Osteoblast (primary cell): ENCODE measurements around the gene VANGL1. TPM values are rescaled to one million over a fixed set of nuclear protein-coding genes. Genes with fewer than 3 reads are reported as not detected.

Experiments used
- DNase-seq: peaks from one replicate; pipeline ENCODE4 v3.0.0; 2011; ENCODE audit warnings: low spot score, mixed read lengths; ENCODE audit not compliant: insufficient read length; ENCODE audit errors: missing footprints
- H2AFZ ChIP-seq: 2 replicates; pipeline ENCODE4 v1.6.0; 2011; ENCODE audit warnings: mild to moderate bottlenecking, low read length
- H3K27ac ChIP-seq: 2 replicates; pipeline ENCODE4 v1.5.1; 2011; ENCODE audit warnings: mild to moderate bottlenecking, low read depth, low read length, moderate library complexity
- H3K27me3 ChIP-seq: 2 replicates; pipeline ENCODE4 v1.6.0; 2012; ENCODE audit warnings: mild to moderate bottlenecking, control low read depth, inconsistent platforms, low read length, moderate library complexity; ENCODE audit not compliant: insufficient read depth
- H3K36me3 ChIP-seq: 2 replicates; pipeline ENCODE4 v1.5.1; 2011; ENCODE audit warnings: mild to moderate bottlenecking, low read length, control low read depth, moderate library complexity; ENCODE audit not compliant: insufficient read depth
- H3K4me1 ChIP-seq: 2 replicates; pipeline ENCODE4 v1.5.1; 2011; ENCODE audit warnings: mild to moderate bottlenecking, low read length, control low read depth, moderate library complexity; ENCODE audit not compliant: insufficient read depth
- H3K4me2 ChIP-seq: 2 replicates; pipeline ENCODE4 v1.6.0; 2011; ENCODE audit warnings: mild to moderate bottlenecking, low read length; ENCODE audit not compliant: insufficient read depth
- H3K4me3 ChIP-seq: fragments of 200-600 bp; sonication (generic); 3 replicates; pipeline ENCODE4 v1.5.1; 2012; ENCODE audit warnings: mild to moderate bottlenecking, low read length, inconsistent platforms; ENCODE audit not compliant: insufficient read depth
- H3K79me2 ChIP-seq: 2 replicates; pipeline ENCODE4 v1.6.0; 2012; ENCODE audit warnings: mild to moderate bottlenecking, low read length, control low read depth, inconsistent platforms; ENCODE audit not compliant: insufficient read depth
- H3K9me3 ChIP-seq: 2 replicates; pipeline ENCODE4 v1.5.1; 2011; ENCODE audit warnings: low read depth, low read length, control low read depth
- H4K20me1 ChIP-seq: 2 replicates; pipeline ENCODE4 v1.6.0; 2012; ENCODE audit warnings: mild to moderate bottlenecking, low read length, control low read depth; ENCODE audit not compliant: insufficient read depth
- CTCF ChIP-seq: IDR thresholded peaks from 2 replicates; pipeline ENCODE4 v1.5.1; 2011; ENCODE audit warnings: mild to moderate bottlenecking, low read depth, low read length, moderate library complexity; ENCODE audit errors: extremely low read depth
- total RNA-seq: library from RNA; depleted of rRNA; stranded (reverse); fragments of >200 nt; gene quantifications from 2 replicates; pipeline ENCODE4 v1.2.3, GENCODE V29; 2012

The VANGL1 gene
- total RNA-seq, 1 donor: 11.2 TPM

GRCh38 chr1:115640384-115640783 is 1.4 kb upstream of the VANGL1 start:
- Histone ChIP-seq H2AFZ (no peak overlapping the region), H3K4me1 (peaks cover 4% of the 10 kb centered on the region), H3K36me3 (no peaks in the 10 kb centered on the region), H4K20me1 (no peaks in the 10 kb centered on the region), H3K4me3 (no peak overlapping the region), H3K79me2 (peaks cover 27% of the 10 kb centered on the region), H3K27ac (no peak overlapping the region), H3K27me3 (no peaks in the 10 kb centered on the region), H3K4me2 (no peak overlapping the region), H3K9me3 (no peaks in the 10 kb centered on the region)
- DNase-seq: no peak
- no peak for TF ChIP-seq CTCF

- Histone ChIP-seq H3K27ac (peak overlapping the region; percentile 18), H2AFZ (peak overlapping the region; percentile 89), H4K20me1 (peaks cover 2% of the 10 kb centered on the region), H3K4me1 (peaks cover 12% of the 10 kb centered on the region), H3K27me3 (no peaks in the 10 kb centered on the region), H3K79me2 (peaks cover 45% of the 10 kb centered on the region), H3K4me2 (peak overlapping the region; percentile 96), H3K36me3 (no peaks in the 10 kb centered on the region), H3K9me3 (no peaks in the 10 kb centered on the region), H3K4me3 (peak overlapping the region; percentile 85)
- peak; percentile 91 for DNase-seq
- no peak for TF ChIP-seq CTCF
These were observed 650 bp downstream of the VANGL1 start for GRCh38 chr1:115642168-115643072.

- DNase-seq: no peak
- peaks cover 12% of the 10 kb centered on the region for H3K4me1 ChIP-seq
- peak overlapping the region; percentile 89 for H2AFZ ChIP-seq
- H4K20me1 ChIP-seq: peaks cover 7% of the 10 kb centered on the region
- H3K4me3 ChIP-seq: peak overlapping the region; percentile 85
- H3K27ac ChIP-seq: peak overlapping the region; percentile 18
- TF ChIP-seq CTCF: no peak
- no peaks in the 10 kb centered on the region for H3K27me3 ChIP-seq
- H3K79me2 ChIP-seq: peaks cover 53% of the 10 kb centered on the region
- H3K36me3 ChIP-seq: no peaks in the 10 kb centered on the region
- H3K9me3 ChIP-seq: no peaks in the 10 kb centered on the region
- H3K4me2 ChIP-seq: peak overlapping the region; percentile 96
These were observed 1.5 kb downstream of the VANGL1 start for GRCh38 chr1:115643225-115643624.

- no peak overlapping the region for H3K4me3 ChIP-seq
- no peaks in the 10 kb centered on the region for H3K27me3 ChIP-seq
- no peaks in the 10 kb centered on the region for H3K9me3 ChIP-seq
- peaks cover 12% of the 10 kb centered on the region for H3K4me1 ChIP-seq
- peak; percentile 51 for DNase-seq
- H3K27ac ChIP-seq: no peak overlapping the region
- no peaks in the 10 kb centered on the region for H3K36me3 ChIP-seq
- no peak overlapping the region for H2AFZ ChIP-seq
- H3K4me2 ChIP-seq: peak overlapping the region; percentile 96
- H4K20me1 ChIP-seq: peaks cover 7% of the 10 kb centered on the region
- H3K79me2 ChIP-seq: peaks cover 58% of the 10 kb centered on the region
- no peak for TF ChIP-seq CTCF
These were observed 1.9 kb downstream of the VANGL1 start for GRCh38 chr1:115643666-115644065.
